ENCODE data around the gene SNX9.

- TF ChIP-seq CTCF (conservative IDR thresholded peaks at IDR 0.05 in 1 of 2, IDR thresholded peaks at IDR 0.05 in 1 of 2; ENCODE audit: low read depth in 1 of 2, low read length in 2 of 2) = no peak
- no peak for TF ChIP-seq EZH2 (IDR thresholded peaks at IDR 0.05; ENCODE audit: low read length, missing control alignments)
Observed at GRCh38 chr6:157911786-157912185, 88.7 kb downstream of the SNX9 start.

All from fibroblast of lung (primary cell).